Panc1 (cell line): ENCODE data around the gene DIS3L2. TPM values are rescaled to one million over a fixed set of nuclear protein-coding genes. Genes with fewer than 3 reads are reported as not detected.

ENCODE experiments used
- ATAC-seq: fragments of 200-7000 bp; cut with Tn5 transposase; 2 replicates; pipeline ENCODE4 v1.9.1; 2020; ENCODE audit warnings: mild to moderate bottlenecking, moderate library complexity
- BruUV-seq: library from RNA; stranded (reverse); fragments of 400-500 nt; replicated peaks from 2 replicates; lab custom pipeline; 2021; lab: Mats Ljungman, UMichigan
- CTCF ChIA-PET: fragments of 300-600 bp; sonication (Branson Sonifier 250); formaldehyde crosslinking; loops from one replicate; lab custom pipeline; 2022; ENCODE audit warnings: antibody characterized with exemption; lab: Charles Lee
- POLR2A ChIA-PET: fragments of 300-600 bp; sonication (Branson Sonifier 250); formaldehyde crosslinking; loops from one replicate; lab custom pipeline; 2022; ENCODE audit warnings: antibody characterized with exemption; lab: Charles Lee
- DNase-seq: peaks from one replicate; pipeline ENCODE4 v3.0.0-alpha.2; 2010; ENCODE audit warnings: low read depth, low spot score
- H3K27ac ChIP-seq: 2 replicates; pipeline ENCODE4 v1.5.1; 2011; ENCODE audit warnings: mild to moderate bottlenecking, low read length, inconsistent platforms
- H3K27me3 ChIP-seq: fragments of 200-500 bp; sonication (Bioruptor generic); 2 replicates; pipeline ENCODE4 v1.6.0; 2014; ENCODE audit warnings: low read length, inconsistent platforms; ENCODE audit not compliant: control insufficient read depth, insufficient read depth
- H3K36me3 ChIP-seq: fragments of 200-500 bp; sonication (Bioruptor generic); 2 replicates; pipeline ENCODE4 v1.5.1; 2014; ENCODE audit warnings: inconsistent platforms, mild to moderate bottlenecking, low read length, moderate library complexity; ENCODE audit not compliant: control insufficient read depth, insufficient read depth
- H3K4me1 ChIP-seq: 2 replicates; pipeline ENCODE4 v1.5.1; 2011; ENCODE audit warnings: inconsistent platforms, mild to moderate bottlenecking, low read length, moderate library complexity; ENCODE audit not compliant: control insufficient read depth, insufficient read depth
- H3K4me3 ChIP-seq, 2 experiments: 2 replicates each; pipeline ENCODE4 v1.5.1; 2011 to 2012; ENCODE audit warnings: low read depth in 2 of 2, low read length in 2 of 2, mild to moderate bottlenecking in 2 of 2, inconsistent platforms in 1 of 2, moderate library complexity in 1 of 2
- H3K9me3 ChIP-seq: fragments of 200-500 bp; sonication (Bioruptor generic); 2 replicates; pipeline ENCODE4 v1.5.1; 2014; ENCODE audit warnings: low read depth, mild to moderate bottlenecking, inconsistent platforms, low read length, moderate library complexity; ENCODE audit not compliant: control insufficient read depth, insufficient read depth
- CTCF ChIP-seq: fragments of 450-650 bp; IDR thresholded peaks from 2 replicates; pipeline ENCODE4 v1.5.1; 2017; ENCODE audit warnings: mild to moderate bottlenecking
- POLR2AphosphoS5 ChIP-seq: IDR thresholded peaks from 2 replicates; pipeline ENCODE4 v1.6.1; 2012; ENCODE audit warnings: mild to moderate bottlenecking, low read depth, low read length, moderate library complexity
- REST ChIP-seq, 2 experiments: IDR thresholded peaks; 2 replicates each; pipeline ENCODE4 v1.6.1; 2011 to 2012; ENCODE audit warnings: low read depth in 2 of 2, control low read depth in 1 of 2, low read length in 1 of 2, mild to moderate bottlenecking in 1 of 2, moderate library complexity in 1 of 2; ENCODE audit not compliant: insufficient read depth in 1 of 2
- SIN3A ChIP-seq: IDR thresholded peaks from 2 replicates; pipeline ENCODE4 v1.6.1; 2012; ENCODE audit warnings: low read depth, mild to moderate bottlenecking, low read length, moderate library complexity, borderline replicate concordance; ENCODE audit not compliant: insufficient read depth
- TCF7L2 ChIP-seq: IDR thresholded peaks from 2 replicates; pipeline ENCODE4 v1.6.1; 2011; ENCODE audit warnings: mild to moderate bottlenecking, low read depth, low read length, inconsistent platforms
- in situ Hi-C: cut with HindIII; loops from 2 replicates; pipeline ENCODE4 v1.10.0; 2016; ENCODE audit warnings: low sequenced_read_pairs, low pct_unique_long_range_greater_than_20kb
- intact Hi-C: fragments of 100-400 bp; cut with micrococcal nuclease; formaldehyde crosslinking; loops from one replicate; pipeline ENCODE4 v1.10.0; 2022; ENCODE audit not compliant: unreplicated experiment
- total RNA-seq: library from RNA; stranded (reverse); gene quantifications from one replicate; pipeline ENCODE4 v1.2.1, GENCODE V29; 2021; ENCODE audit not compliant: unreplicated experiment

The DIS3L2 gene
- total RNA-seq, 1 experiment from 2014 or later = 28.1 TPM

- no peak for TF ChIP-seq SIN3A
- TF ChIP-seq CTCF = no peak
- TF ChIP-seq TCF7L2 = no peak
- no peak for TF ChIP-seq REST (IDR thresholded peaks at IDR 0.05; ENCODE audit: insufficient read depth in 1 of 2, low read depth in 2 of 2, low read length in 1 of 2)
- TF ChIP-seq POLR2AphosphoS5 = no peak
- intact Hi-C loops (no loop called here), in situ Hi-C loops (no loop called here)
- H3K4me3 ChIP-seq = no peak overlapping the region
- DNase-seq (no peak), ATAC-seq (no peak)
- H3K36me3 ChIP-seq = no peaks in the 10 kb centered on the region
- ChIA-PET POLR2A (interaction anchor here (0.6 kb wide), 1 partner anchor 22 kb away, joined by 4 read pairs; no protein-coding TSS in a partner anchor), CTCF (no interaction called here)
- no peaks in the 10 kb centered on the region for H3K9me3 ChIP-seq
- H3K27me3 ChIP-seq = no peaks in the 10 kb centered on the region
- H3K4me1 ChIP-seq = no peaks in the 10 kb centered on the region
- H3K27ac ChIP-seq = no peak overlapping the region
- BruUV-seq = no TSS peak
Observed at GRCh38 chr2:231992888-231993287, 31.4 kb downstream of the DIS3L2 start.

GRCh38 chr2:231996797-231997540, 35.5 kb downstream of the DIS3L2 start:
- ATAC-seq (peak; percentile 42; the same call in 1 of the 2 replicates), DNase-seq (no peak)
- Histone ChIP-seq H3K9me3 (no peaks in the 10 kb centered on the region), H3K27me3 (no peaks in the 10 kb centered on the region), H3K36me3 (no peaks in the 10 kb centered on the region), H3K27ac (no peak overlapping the region), H3K4me3 (no peak overlapping the region), H3K4me1 (no peaks in the 10 kb centered on the region)
- no TSS peak for BruUV-seq
- TF ChIP-seq REST (IDR thresholded peaks at IDR 0.05; ENCODE audit: insufficient read depth in 1 of 2, low read depth in 2 of 2, low read length in 1 of 2) (no peak), TCF7L2 (no peak), SIN3A (no peak), POLR2AphosphoS5 (no peak), CTCF (no peak)
- intact Hi-C loops = no loop called here
- CTCF ChIA-PET = no interaction called here
- POLR2A ChIA-PET = no interaction called here
- in situ Hi-C loops = no loop called here
